Lung (tissue), 12 donors: ENCODE data around the gene CHST1. TPM values are rescaled to one million over a fixed set of nuclear protein-coding genes. Genes with fewer than 3 reads are reported as not detected.

ENCODE experiments used
- ATAC-seq: fragments of 200-7000 bp; cut with Tn5 transposase; one replicate; pipeline ENCODE4 v1.9.1; 2020; ENCODE audit warnings: moderate number of reproducible peaks; ENCODE audit not compliant: insufficient read depth, low FRiP score
- DNase-seq, 3 donors: peaks; one replicate each; pipeline ENCODE4 v3.0.0-alpha.2; 2013 to 2017
- H3K27ac ChIP-seq, 2 donors: one replicate each; pipeline ENCODE4 v1.5.1; 2013; ENCODE audit warnings: mild to moderate bottlenecking in 2 of 2, moderate library complexity in 2 of 2, control low read depth in 1 of 2, inconsistent platforms in 1 of 2, low read depth in 1 of 2, low read length in 1 of 2
- H3K27me3 ChIP-seq, 3 donors: one replicate each; pipeline ENCODE4 v1.5.1; 2013; ENCODE audit warnings: low read length in 2 of 3; ENCODE audit not compliant: control insufficient read depth in 3 of 3, insufficient read depth in 3 of 3
- H3K36me3 ChIP-seq, 4 donors: one replicate each; pipeline ENCODE4 v1.5.1; 2013; ENCODE audit warnings: low read length in 4 of 4, mild to moderate bottlenecking in 1 of 4, moderate library complexity in 1 of 4; ENCODE audit not compliant: control insufficient read depth in 4 of 4, insufficient read depth in 4 of 4
- H3K4me1 ChIP-seq, 5 donors: one replicate each; pipeline ENCODE4 v1.5.1; 2013; ENCODE audit warnings: low read length in 5 of 5, mild to moderate bottlenecking in 2 of 5, moderate library complexity in 1 of 5; ENCODE audit not compliant: control insufficient read depth in 5 of 5, insufficient read depth in 5 of 5
- H3K4me3 ChIP-seq: one replicate; pipeline ENCODE4 v1.5.1; 2013; ENCODE audit warnings: mild to moderate bottlenecking, control low read depth, moderate library complexity
- H3K9ac ChIP-seq, 2 donors: one replicate each; pipeline ENCODE4 v1.5.1; 2013; ENCODE audit warnings: low read length in 2 of 2, control low read depth in 1 of 2; ENCODE audit not compliant: insufficient read depth in 1 of 2
- H3K9me3 ChIP-seq, 4 donors: one replicate each; pipeline ENCODE4 v1.5.1; 2013; ENCODE audit warnings: low read length in 3 of 4, mild to moderate bottlenecking in 1 of 4, moderate library complexity in 1 of 4; ENCODE audit not compliant: control insufficient read depth in 4 of 4, insufficient read depth in 3 of 4
- WGBS, 2 donors: extraction: QIAGEN DNeasy Blood & Tissue Kit; methylation state at CpG; one replicate each; pipeline ENCODE4 v1.1.7; 2013; 5-methylcytosine and 5-hydroxymethylcytosine counted together
- polyA plus RNA-seq, 2 donors: library from polyadenylated mRNA; stranded (reverse); fragments of 200-250 nt; gene quantifications; one replicate each; pipeline ENCODE4 v1.2.1, GENCODE V29; 2013
- total RNA-seq, 2 donors: library from RNA; depleted of rRNA in 1 of 2; stranded (reverse); fragments of >200 nt in 1 of 2; gene quantifications; one replicate each; pipeline ENCODE4 v1.2.1, GENCODE V29; 2014 to 2021
- TF ChIP-seq, protein P1 (sequence below): IDR thresholded peaks from 2 replicates; pipeline ENCODE4 v1.5.1; 2012; ENCODE audit warnings: mild to moderate bottlenecking; ENCODE audit errors: control extremely low read depth, extremely low read depth
- donor health status: control.
- donor health status: control.
- donor health status: Bipolar disorder and iron deficiency.
- donor health status: healthy.
- donor health status: DM: yes; HTN: yes; CAD: no.

The CHST1 gene
- total and polyA plus RNA-seq, 4 donors: 1.7 to 2.4 (median 1.9) TPM

GRCh38 chr11:45658292-45658991, 7.0 kb downstream of the CHST1 start:
- H3K27ac ChIP-seq: peak overlapping the region in 1 of 2 donors; percentile 71
- peaks cover 0 to 33% (median 7%) of the 10 kb centered on the region in 3 donors for H3K27me3 ChIP-seq
- H3K9ac ChIP-seq: no peak overlapping the region
- TF ChIP-seq, protein P1, sequence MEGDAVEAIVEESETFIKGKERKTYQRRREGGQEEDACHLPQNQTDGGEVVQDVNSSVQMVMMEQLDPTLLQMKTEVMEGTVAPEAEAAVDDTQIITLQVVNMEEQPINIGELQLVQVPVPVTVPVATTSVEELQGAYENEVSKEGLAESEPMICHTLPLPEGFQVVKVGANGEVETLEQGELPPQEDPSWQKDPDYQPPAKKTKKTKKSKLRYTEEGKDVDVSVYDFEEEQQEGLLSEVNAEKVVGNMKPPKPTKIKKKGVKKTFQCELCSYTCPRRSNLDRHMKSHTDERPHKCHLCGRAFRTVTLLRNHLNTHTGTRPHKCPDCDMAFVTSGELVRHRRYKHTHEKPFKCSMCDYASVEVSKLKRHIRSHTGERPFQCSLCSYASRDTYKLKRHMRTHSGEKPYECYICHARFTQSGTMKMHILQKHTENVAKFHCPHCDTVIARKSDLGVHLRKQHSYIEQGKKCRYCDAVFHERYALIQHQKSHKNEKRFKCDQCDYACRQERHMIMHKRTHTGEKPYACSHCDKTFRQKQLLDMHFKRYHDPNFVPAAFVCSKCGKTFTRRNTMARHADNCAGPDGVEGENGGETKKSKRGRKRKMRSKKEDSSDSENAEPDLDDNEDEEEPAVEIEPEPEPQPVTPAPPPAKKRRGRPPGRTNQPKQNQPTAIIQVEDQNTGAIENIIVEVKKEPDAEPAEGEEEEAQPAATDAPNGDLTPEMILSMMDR: no peak
- H3K36me3 ChIP-seq: no peaks in the 10 kb centered on the region
- DNase-seq: peak; percentile 75 to 85 (median 78)
- no peak overlapping the region for H3K4me3 ChIP-seq
- H3K9me3 ChIP-seq: no peaks in the 10 kb centered on the region
- peak; percentile 61 for ATAC-seq
- peaks cover 0 to 40% (median 5%) of the 10 kb centered on the region in 5 donors for H3K4me1 ChIP-seq
- WGBS, 2 donors: 14% methylated on average over 17 to 19 of the region's 19 CpGs

DNA sequence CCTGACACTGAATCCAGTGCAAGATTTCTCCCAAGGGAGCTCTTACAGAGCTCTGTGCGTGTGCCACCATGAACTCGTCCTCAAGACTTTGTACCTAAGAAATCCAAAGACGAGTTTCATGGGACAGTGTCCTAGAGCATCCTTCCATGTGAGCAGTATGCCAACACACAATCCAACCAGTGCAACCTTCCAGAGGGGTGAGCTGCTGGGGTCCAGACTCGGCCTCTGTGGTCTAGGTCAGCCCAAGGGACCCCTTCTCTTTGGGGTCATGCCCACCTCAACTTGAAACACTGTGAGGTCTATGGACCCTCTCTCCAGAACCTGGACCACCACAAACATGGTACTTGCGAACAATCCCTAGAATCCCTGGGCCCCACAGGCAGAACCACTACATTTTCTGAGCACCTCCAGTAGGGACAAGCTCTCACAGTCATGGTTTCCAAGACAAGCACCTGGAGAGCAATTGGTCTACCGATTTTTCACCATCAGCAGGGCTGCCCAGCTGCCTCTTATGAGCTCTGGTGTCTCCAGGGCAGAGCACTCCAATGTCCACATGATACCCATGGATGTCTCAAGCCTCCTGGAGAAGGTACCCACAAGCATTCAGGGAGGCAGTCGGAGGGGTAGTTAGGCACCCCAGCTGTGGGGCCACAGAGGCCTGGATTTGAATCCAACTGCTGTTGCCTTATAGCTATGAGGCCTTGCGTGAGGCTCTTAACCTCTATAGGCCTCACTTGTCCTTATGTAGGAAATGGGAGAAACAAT, 7.7 kb downstream of the CHST1 start:
- ATAC-seq (no peak), DNase-seq (no peak)
- H3K4me1 ChIP-seq: peaks cover 0 to 32% (median 0%) of the 10 kb centered on the region in 5 donors
- no peak overlapping the region for H3K9ac ChIP-seq
- peaks cover 0 to 25% (median 2%) of the 10 kb centered on the region in 3 donors for H3K27me3 ChIP-seq
- H3K27ac ChIP-seq: peak overlapping the region in 1 of 2 donors; percentile 71
- H3K36me3 ChIP-seq: no peaks in the 10 kb centered on the region
- H3K4me3 ChIP-seq: no peak overlapping the region
- TF ChIP-seq, protein P1: no peak
- WGBS, 2 donors: 91 to 93% methylated on average over 8 of the region's 8 CpGs
- H3K9me3 ChIP-seq: no peaks in the 10 kb centered on the region

- no peak overlapping the region for H3K27ac ChIP-seq
- DNase-seq (no peak), ATAC-seq (no peak)
- H3K9ac ChIP-seq: no peak overlapping the region
- no peak overlapping the region for H3K4me3 ChIP-seq
- TF ChIP-seq, protein P1: no peak
- H3K36me3 ChIP-seq: no peaks in the 10 kb centered on the region
- 91 to 92% methylated on average over 6 of the region's 6 CpGs for WGBS, 2 donors
- H3K27me3 ChIP-seq: peaks cover 0 to 13% (median 0%) of the 10 kb centered on the region in 3 donors
- no peaks in the 10 kb centered on the region for H3K9me3 ChIP-seq
- H3K4me1 ChIP-seq: peaks cover 0 to 14% (median 0%) of the 10 kb centered on the region in 5 donors
These were observed 9.6 kb downstream of the CHST1 start for GRCh38 chr11:45655831-45656230.
